ENCODE data around the gene PRR33. TPM values are rescaled to one million over a fixed set of nuclear protein-coding genes. Genes with fewer than 3 reads are reported as not detected.

Gene PRR33
- total RNA-seq, 2 donors from 2014 or later, result 0.17 TPM; not detected in 1

GRCh38 chr11:1913271-1914060 is 21.8 kb upstream of the PRR33 start:
- H3K4me3 ChIP-seq, result no peak overlapping the region
- intact Hi-C loops (cut with DNase I), result loop anchor here (2.0 kb wide), 1 partner anchor 21 kb away; no protein-coding TSS in a partner anchor
- H3K27me3 ChIP-seq (replicated peaks; ENCODE audit: insufficient read depth), result no peaks in the 10 kb centered on the region
- 88% methylated on average over 31 of the region's 31 CpGs for WGBS
- no peaks in the 10 kb centered on the region for H3K9me3 ChIP-seq
- DNase-seq (ENCODE audit: low spot score), result no peak
- no peak overlapping the region for H3K27ac ChIP-seq
- H3K4me1 ChIP-seq (replicated peaks), result no peaks in the 10 kb centered on the region
- no peak for TF ChIP-seq CTCF (IDR thresholded peaks at IDR 0.05)
- no peak for TF ChIP-seq POLR2A (IDR thresholded peaks at IDR 0.05)
- no peak for TF ChIP-seq POLR2AphosphoS5 (IDR thresholded peaks at IDR 0.05)
- no peaks in the 10 kb centered on the region for H3K36me3 ChIP-seq

- no peak for DNase-seq (ENCODE audit: low spot score)
- Histone ChIP-seq H3K4me1 (replicated peaks) (no peaks in the 10 kb centered on the region), H3K4me3 (no peak overlapping the region), H3K27me3 (replicated peaks; ENCODE audit: insufficient read depth) (no peaks in the 10 kb centered on the region), H3K9me3 (no peaks in the 10 kb centered on the region), H3K27ac (no peak overlapping the region), H3K36me3 (no peaks in the 10 kb centered on the region)
- WGBS, result 79% methylated on average over 13 of the region's 13 CpGs
- intact Hi-C loops (cut with DNase I), result loop anchor here (2.0 kb wide), 1 partner anchor 22 kb away; no protein-coding TSS in a partner anchor
- TF ChIP-seq POLR2AphosphoS5 (IDR thresholded peaks at IDR 0.05) (no peak), CTCF (IDR thresholded peaks at IDR 0.05) (no peak), POLR2A (IDR thresholded peaks at IDR 0.05) (no peak)
These were observed 20.7 kb upstream of the PRR33 start for GRCh38 chr11:1912289-1912878.

- WGBS, result 87% methylated on average over 7 of the region's 7 CpGs
- no peaks in the 10 kb centered on the region for H3K27me3 ChIP-seq (replicated peaks; ENCODE audit: insufficient read depth)
- H3K9me3 ChIP-seq, result no peaks in the 10 kb centered on the region
- no peaks in the 10 kb centered on the region for H3K36me3 ChIP-seq
- TF ChIP-seq CTCF (IDR thresholded peaks at IDR 0.05) (no peak), POLR2A (IDR thresholded peaks at IDR 0.05) (no peak), POLR2AphosphoS5 (IDR thresholded peaks at IDR 0.05) (no peak)
- intact Hi-C loops (cut with DNase I), result no loop called here
- DNase-seq (ENCODE audit: low spot score), result no peak
- no peaks in the 10 kb centered on the region for H3K4me1 ChIP-seq (replicated peaks)
- no peak overlapping the region for H3K27ac ChIP-seq
- no peak overlapping the region for H3K4me3 ChIP-seq
These were observed 17.8 kb upstream of the PRR33 start for GRCh38 chr11:1909524-1909923.

GRCh38 chr11:1908618-1909017 is 16.9 kb upstream of the PRR33 start:
- Histone ChIP-seq H3K27ac (no peak overlapping the region), H3K4me3 (no peak overlapping the region), H3K27me3 (replicated peaks; ENCODE audit: insufficient read depth) (no peaks in the 10 kb centered on the region), H3K4me1 (replicated peaks) (no peaks in the 10 kb centered on the region), H3K9me3 (no peaks in the 10 kb centered on the region), H3K36me3 (no peaks in the 10 kb centered on the region)
- 40% methylated on average over 9 of the region's 9 CpGs for WGBS
- no peak for DNase-seq (ENCODE audit: low spot score)
- TF ChIP-seq POLR2AphosphoS5 (IDR thresholded peaks at IDR 0.05) (no peak), CTCF (IDR thresholded peaks at IDR 0.05) (no peak), POLR2A (IDR thresholded peaks at IDR 0.05) (no peak)
- intact Hi-C loops (cut with DNase I), result no loop called here

Data from prostate gland (tissue), 2 donors.